ENCODE measurements around the gene NAPG. TPM values are rescaled to one million over a fixed set of nuclear protein-coding genes. Genes with fewer than 3 reads are reported as not detected.

NAPG gene
- total RNA-seq (2022; extraction: Qiagen RNA extraction) = 9.5 to 11.3 TPM (median 10.6 TPM) in 5 replicates

DNA sequence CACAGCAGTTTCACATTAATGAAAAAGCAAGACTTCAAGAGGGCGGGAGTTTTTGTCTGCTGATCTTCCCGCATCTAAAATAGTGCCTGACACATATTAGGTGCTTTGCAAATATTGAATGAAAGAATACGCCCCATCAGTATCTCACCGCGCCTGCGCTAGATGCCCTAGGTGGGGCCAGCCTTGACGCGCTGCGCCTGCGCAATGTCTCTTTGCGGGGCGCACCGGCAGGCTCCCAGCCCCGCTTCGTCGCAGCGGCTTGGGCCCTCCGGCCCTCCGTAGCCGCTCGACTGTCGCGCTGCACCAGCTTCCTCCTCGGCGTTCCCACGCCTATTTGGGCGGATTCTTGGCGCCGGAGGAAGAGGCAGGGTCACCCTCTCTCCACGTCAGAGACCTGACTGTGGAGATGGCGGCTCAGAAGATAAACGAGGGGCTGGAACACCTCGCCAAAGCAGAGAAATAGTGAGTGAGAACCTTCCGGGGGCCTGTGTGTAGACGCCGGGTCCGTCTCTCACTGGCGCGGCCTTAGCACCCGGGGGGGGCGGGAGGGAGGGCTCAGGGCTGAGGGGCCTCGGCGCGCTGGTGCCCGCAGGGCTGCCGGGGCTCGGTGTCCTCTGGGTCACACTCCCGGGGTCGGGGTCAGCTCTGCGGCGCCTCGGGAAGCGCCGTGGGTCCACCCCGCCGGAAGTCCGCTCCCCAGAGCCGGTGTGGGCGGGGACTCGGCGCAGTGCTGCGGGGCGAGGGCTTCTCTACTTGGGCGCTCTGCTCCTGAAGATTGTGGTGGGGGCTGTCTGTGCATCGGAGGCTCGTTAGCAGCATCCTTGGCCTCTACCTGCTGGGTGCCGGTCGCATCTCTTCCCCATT, at the start of gene NAPG:
Gene NAPG (plus strand): TSS at position 331 of the 864 bp plus-strand sequence. CDS start 76 bp downstream, at position 407.

Other genes with a start within 250 kb of the NAPG start
- gene APCDD1, start 71.4 kb upstream of the NAPG start, total RNA-seq (2022; extraction: Qiagen RNA extraction) = 0.14 to 0.21 TPM in 2 of 5 replicates, not detected in the others

All from A549 treated with CORT108297 at 1 μM for 4 hours (cell line).